Coronary artery (tissue), 2 donors: ENCODE results near the gene ITPKA.

Source experiments
- DNase-seq: peaks from one replicate; pipeline ENCODE4 v3.0.0-alpha.2; 2017; ENCODE audit warnings: low spot score
- H3K27ac ChIP-seq, 2 donors: fragments of 200-600 bp; sonication (generic); one replicate each; pipeline ENCODE4 v1.5.1; 2016 to 2019
- H3K4me3 ChIP-seq: fragments of 200-600 bp; sonication (generic); 2 replicates; pipeline ENCODE4 v1.5.1; 2016; ENCODE audit warnings: mild to moderate bottlenecking, moderate library complexity
- TF ChIP-seq, protein P1 (sequence below): fragments of 200-600 bp; sonication (generic); IDR thresholded peaks from one replicate; pipeline ENCODE4 v1.5.1; 2019; ENCODE audit warnings: antibody characterized with exemption

The ITPKA gene

DNA sequence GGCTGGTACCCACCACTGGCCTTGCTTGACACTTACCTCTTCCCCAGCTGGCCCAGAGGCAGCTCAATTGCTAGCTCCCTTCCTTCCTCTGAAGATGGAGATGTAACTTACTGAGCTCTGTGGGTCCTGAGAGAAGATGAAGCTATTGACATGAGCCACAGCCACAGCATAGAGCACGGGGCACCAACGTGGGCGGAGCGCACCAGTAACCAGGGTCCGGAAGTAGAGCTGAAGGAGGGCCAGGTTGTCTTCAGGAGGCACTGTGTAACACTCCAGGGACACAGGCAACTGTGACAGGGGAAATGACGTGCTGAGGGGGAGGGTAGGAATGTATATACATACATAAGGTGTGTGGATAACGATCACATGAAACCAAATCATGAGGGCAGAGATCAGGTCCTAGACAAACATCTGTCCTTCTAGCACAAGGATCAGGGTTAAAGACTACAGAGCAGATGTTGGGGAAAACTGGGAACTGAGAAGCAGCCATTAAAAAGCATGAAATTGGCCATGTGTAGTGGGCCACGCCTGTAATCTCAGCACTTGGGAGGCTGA, 24.3 kb downstream of the ITPKA start:
- no peak overlapping the region for H3K27ac ChIP-seq
- TF ChIP-seq, protein P1, sequence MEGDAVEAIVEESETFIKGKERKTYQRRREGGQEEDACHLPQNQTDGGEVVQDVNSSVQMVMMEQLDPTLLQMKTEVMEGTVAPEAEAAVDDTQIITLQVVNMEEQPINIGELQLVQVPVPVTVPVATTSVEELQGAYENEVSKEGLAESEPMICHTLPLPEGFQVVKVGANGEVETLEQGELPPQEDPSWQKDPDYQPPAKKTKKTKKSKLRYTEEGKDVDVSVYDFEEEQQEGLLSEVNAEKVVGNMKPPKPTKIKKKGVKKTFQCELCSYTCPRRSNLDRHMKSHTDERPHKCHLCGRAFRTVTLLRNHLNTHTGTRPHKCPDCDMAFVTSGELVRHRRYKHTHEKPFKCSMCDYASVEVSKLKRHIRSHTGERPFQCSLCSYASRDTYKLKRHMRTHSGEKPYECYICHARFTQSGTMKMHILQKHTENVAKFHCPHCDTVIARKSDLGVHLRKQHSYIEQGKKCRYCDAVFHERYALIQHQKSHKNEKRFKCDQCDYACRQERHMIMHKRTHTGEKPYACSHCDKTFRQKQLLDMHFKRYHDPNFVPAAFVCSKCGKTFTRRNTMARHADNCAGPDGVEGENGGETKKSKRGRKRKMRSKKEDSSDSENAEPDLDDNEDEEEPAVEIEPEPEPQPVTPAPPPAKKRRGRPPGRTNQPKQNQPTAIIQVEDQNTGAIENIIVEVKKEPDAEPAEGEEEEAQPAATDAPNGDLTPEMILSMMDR = no peak
- DNase-seq = no peak

GRCh38 chr15:41520636-41521035, 27.0 kb downstream of the ITPKA start:
- no peak overlapping the region for H3K4me3 ChIP-seq
- DNase-seq = no peak
- TF ChIP-seq, protein P1 = no peak
- H3K27ac ChIP-seq = no peak overlapping the region

More for the DNA sequence above, 24.3 kb downstream of the ITPKA start:
- H3K4me3 ChIP-seq = no peak overlapping the region

DNA sequence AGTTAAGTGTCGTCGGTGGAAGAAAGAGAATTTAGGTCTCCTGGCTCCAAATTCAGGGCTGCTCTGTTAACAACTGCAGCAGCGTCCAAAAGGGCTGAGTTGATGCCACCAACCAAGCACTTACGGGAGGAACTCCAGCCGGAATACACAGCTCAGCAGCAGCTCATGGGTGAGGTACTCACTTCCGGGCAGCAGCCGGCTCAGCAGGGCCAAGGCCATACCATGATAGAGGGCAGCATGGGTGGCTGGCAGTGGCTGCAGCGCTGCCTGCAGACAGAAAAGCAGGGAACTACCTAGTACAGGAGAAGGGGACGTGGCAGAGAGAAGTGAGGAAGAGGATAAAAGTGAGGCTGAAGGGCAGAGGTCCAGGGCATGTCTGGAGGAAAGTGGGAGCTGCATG, 27.9 kb downstream of the ITPKA start:
- TF ChIP-seq, protein P1 = no peak
- DNase-seq = no peak
- no peak overlapping the region for H3K4me3 ChIP-seq
- no peak overlapping the region for H3K27ac ChIP-seq

GRCh38 chr15:41523097-41523496, 29.4 kb downstream of the ITPKA start:
- no peak for DNase-seq
- no peak overlapping the region for H3K4me3 ChIP-seq
- TF ChIP-seq, protein P1 = no peak
- no peak overlapping the region for H3K27ac ChIP-seq

DNA sequence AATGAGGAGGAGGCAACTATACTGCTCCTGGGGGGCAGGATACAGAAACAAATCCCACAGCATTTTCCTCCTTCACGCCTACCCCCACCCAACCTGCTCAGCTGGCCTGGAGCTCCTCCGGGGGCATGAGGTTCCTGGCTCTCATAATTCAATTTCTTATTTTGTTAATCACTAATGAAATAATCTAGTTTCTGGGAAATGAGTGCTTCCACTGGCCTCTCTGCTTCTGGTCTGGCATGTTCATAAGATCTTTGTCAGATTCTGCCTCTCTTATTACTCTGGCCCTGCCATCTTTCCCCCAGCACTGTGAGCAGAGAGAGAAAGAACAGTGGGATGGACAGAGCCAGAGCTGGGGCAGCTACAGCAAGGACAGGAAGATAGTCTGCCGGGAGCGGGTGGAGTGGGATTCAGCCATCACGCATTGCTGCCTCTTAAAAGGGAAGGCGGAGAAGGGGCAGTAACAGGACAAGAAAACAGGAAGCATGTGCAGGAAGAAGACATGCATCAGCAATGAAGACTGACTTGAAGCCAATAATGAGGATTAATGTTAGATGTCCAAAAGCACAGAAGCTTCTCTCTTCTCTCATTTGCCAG, 36.8 kb downstream of the ITPKA start:
- TF ChIP-seq, protein P1 = no peak
- H3K27ac ChIP-seq = no peak overlapping the region
- H3K4me3 ChIP-seq = no peak overlapping the region
- no peak for DNase-seq

- DNase-seq = no peak
- Histone ChIP-seq H3K27ac (no peak overlapping the region), H3K4me3 (no peak overlapping the region)
- TF ChIP-seq, protein P1 = no peak
These were observed 41.9 kb downstream of the ITPKA start for GRCh38 chr15:41535544-41535943.

- Histone ChIP-seq H3K27ac (no peak overlapping the region), H3K4me3 (no peak overlapping the region)
- no peak for DNase-seq
- TF ChIP-seq, protein P1 = no peak
These were observed 43.2 kb downstream of the ITPKA start for GRCh38 chr15:41536866-41537265.
